Measurements from ENCODE around the gene SPAG17.

- TF ChIP-seq POLR2A (IDR thresholded peaks at IDR 0.05) (no peak), CTCF (IDR thresholded peaks at IDR 0.05) (no peak)
These were observed 16.5 kb upstream of the SPAG17 start for GRCh38 chr1:118201524-118201923.

Data from Peyer's patch (tissue), 4 donors.